Gastrocnemius medialis (tissue), 4 donors: ENCODE results near the gene ZDHHC7. TPM values are rescaled to one million over a fixed set of nuclear protein-coding genes. Genes with fewer than 3 reads are reported as not detected.

Experiments used
- ATAC-seq, 2 donors: fragments of 150-250 bp; one replicate each; pipeline ENCODE4 v1.9.1; 2016
- DNase-seq, 2 donors: peaks; one replicate each; pipeline ENCODE4 v3.0.0-alpha.2; 2019
- H3K27ac ChIP-seq, 4 donors: fragments of 200-600 bp; sonication (generic); 1 replicate in 1 of 4; 2 replicates in 3 of 4; pipeline ENCODE4 v1.5.1; 2016 to 2018; ENCODE audit warnings: mild to moderate bottlenecking in 2 of 4, moderate library complexity in 1 of 4
- H3K27me3 ChIP-seq, 3 donors: fragments of 200-600 bp; sonication (generic) in 2 of 3; 1 replicate in 1 of 3; 2 replicates in 2 of 3; pipeline versions ENCODE4 v1.5.1 to v1.6.0; 2016 to 2019; ENCODE audit warnings: mild to moderate bottlenecking in 1 of 3, moderate library complexity in 1 of 3
- H3K36me3 ChIP-seq, 2 donors: fragments of 200-600 bp; sonication (generic) in 1 of 2; one replicate each; pipeline ENCODE4 v1.5.1; 2017 to 2018
- H3K4me1 ChIP-seq, 2 donors: fragments of 200-600 bp; sonication (generic) in 1 of 2; one replicate each; pipeline ENCODE4 v1.5.1; 2016 to 2017; ENCODE audit warnings: mild to moderate bottlenecking in 2 of 2
- H3K4me3 ChIP-seq, 4 donors: fragments of 200-600 bp; sonication (generic) in 3 of 4; 1 replicate in 1 of 4; 2 replicates in 3 of 4; pipeline ENCODE4 v1.5.1; 2016 to 2019; ENCODE audit warnings: mild to moderate bottlenecking in 2 of 4
- H3K9me3 ChIP-seq, 3 donors: fragments of 200-600 bp; sonication (generic) in 2 of 3; 1 replicate in 1 of 3; 2 replicates in 2 of 3; pipeline ENCODE4 v1.5.1; 2016 to 2019
- POLR2A ChIP-seq, 2 donors: fragments of 450-650 bp; IDR thresholded peaks; one replicate each; pipeline ENCODE4 v1.6.1; 2017; ENCODE audit warnings: antibody characterized with exemption in 2 of 2, mild to moderate bottlenecking in 2 of 2, moderate library complexity in 2 of 2
- in situ Hi-C, 4 donors: fragments of 200-750 bp; cut with MboI; loops; one replicate each; pipeline versions ENCODE4 v1.15.0 to v1.8.0; 2017; ENCODE audit warnings: low sequenced_read_pairs in 4 of 4
- intact Hi-C: fragments of 100-400 bp; cut with DNase I; formaldehyde crosslinking; loops from one replicate; pipeline ENCODE4 v1.15.1; 2023; ENCODE audit warnings: low total_unique reads
- total RNA-seq, 4 donors: library from RNA; depleted of rRNA; stranded (reverse); fragments of >200 nt; gene quantifications; one replicate each; pipeline versions ENCODE4 v1.1.0 to v1.2.3, GENCODE V29; 2016
- TF ChIP-seq, protein P1 (sequence below), 5 experiments: fragments of 450-650 bp in 3 of 5; fragments of 200-600 bp in 2 of 5; sonication (generic) in 2 of 5; IDR thresholded peaks in 4 of 5; conservative IDR thresholded peaks in 1 of 5; 1 replicate in 4 of 5; 2 replicates in 1 of 5; pipeline ENCODE4 v1.5.1; 2016 to 2019; ENCODE audit warnings: antibody characterized with exemption in 5 of 5, mild to moderate bottlenecking in 3 of 5, moderate library complexity in 3 of 5

The ZDHHC7 gene
- total RNA-seq, 4 donors from 2014 or later: 55.0 to 93.5 (median 68.4) TPM

DNA sequence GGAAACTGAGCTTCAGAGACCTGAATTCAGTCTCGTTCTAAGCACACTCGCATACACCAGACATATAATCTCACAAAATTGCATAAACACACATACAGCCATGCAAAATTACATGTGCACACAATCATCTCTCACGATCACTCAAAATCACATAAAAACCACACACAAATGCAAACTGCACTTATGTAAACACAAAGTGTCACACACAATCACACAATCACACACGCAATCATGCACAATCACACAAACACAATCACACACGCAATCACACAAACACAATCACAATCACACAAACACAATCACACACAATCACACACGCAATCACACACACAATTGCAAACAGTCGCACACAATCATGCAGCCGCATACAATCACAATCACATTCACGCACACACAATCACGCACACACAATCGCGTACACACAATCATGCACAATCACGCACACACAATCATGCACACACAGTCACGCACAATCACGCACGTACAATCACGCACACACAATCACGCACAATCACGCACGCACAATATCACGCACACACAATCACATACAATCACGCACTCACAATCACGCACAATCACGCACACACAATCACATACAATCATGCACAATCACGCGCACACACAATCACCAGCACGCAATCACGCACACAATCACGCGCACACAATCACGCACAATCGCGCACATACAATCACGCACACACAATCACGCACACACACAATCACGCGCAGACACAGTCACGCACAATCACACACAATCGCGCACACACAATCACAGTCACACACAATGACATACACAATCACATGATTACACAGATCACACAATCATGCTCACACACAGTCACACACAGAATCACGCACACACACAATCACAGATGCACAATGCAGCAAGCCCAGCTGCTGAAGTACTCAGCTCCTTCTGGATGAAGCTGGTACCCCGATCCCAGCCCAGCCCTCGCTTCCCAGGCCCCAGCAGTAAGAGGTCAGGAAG, 45.6 kb downstream of the ZDHHC7 start:
- Histone ChIP-seq H3K27me3 (no peaks in the 10 kb centered on the region), H3K36me3 (no peaks in the 10 kb centered on the region), H3K4me1 (no peaks in the 10 kb centered on the region), H3K27ac (no peak overlapping the region), H3K4me3 (no peak overlapping the region), H3K9me3 (no peaks in the 10 kb centered on the region)
- ATAC-seq (no peak), DNase-seq (no peak)
- TF ChIP-seq, protein P1, sequence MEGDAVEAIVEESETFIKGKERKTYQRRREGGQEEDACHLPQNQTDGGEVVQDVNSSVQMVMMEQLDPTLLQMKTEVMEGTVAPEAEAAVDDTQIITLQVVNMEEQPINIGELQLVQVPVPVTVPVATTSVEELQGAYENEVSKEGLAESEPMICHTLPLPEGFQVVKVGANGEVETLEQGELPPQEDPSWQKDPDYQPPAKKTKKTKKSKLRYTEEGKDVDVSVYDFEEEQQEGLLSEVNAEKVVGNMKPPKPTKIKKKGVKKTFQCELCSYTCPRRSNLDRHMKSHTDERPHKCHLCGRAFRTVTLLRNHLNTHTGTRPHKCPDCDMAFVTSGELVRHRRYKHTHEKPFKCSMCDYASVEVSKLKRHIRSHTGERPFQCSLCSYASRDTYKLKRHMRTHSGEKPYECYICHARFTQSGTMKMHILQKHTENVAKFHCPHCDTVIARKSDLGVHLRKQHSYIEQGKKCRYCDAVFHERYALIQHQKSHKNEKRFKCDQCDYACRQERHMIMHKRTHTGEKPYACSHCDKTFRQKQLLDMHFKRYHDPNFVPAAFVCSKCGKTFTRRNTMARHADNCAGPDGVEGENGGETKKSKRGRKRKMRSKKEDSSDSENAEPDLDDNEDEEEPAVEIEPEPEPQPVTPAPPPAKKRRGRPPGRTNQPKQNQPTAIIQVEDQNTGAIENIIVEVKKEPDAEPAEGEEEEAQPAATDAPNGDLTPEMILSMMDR (IDR thresholded peaks at IDR 0.05 in 4 of 5, conservative IDR thresholded peaks at IDR 0.05 in 1 of 5): no peak
- TF ChIP-seq POLR2A (IDR thresholded peaks at IDR 0.05): no peak
- in situ Hi-C loops: loop anchor here (10.0 to 25.0 kb wide), 4 partner anchors 103 to 453 kb away; partner anchors contain the start of genes KLHL36 (in 1 of the 4) and MEAK7 (in 1 of the 4)
- intact Hi-C loops: no loop called here

DNA sequence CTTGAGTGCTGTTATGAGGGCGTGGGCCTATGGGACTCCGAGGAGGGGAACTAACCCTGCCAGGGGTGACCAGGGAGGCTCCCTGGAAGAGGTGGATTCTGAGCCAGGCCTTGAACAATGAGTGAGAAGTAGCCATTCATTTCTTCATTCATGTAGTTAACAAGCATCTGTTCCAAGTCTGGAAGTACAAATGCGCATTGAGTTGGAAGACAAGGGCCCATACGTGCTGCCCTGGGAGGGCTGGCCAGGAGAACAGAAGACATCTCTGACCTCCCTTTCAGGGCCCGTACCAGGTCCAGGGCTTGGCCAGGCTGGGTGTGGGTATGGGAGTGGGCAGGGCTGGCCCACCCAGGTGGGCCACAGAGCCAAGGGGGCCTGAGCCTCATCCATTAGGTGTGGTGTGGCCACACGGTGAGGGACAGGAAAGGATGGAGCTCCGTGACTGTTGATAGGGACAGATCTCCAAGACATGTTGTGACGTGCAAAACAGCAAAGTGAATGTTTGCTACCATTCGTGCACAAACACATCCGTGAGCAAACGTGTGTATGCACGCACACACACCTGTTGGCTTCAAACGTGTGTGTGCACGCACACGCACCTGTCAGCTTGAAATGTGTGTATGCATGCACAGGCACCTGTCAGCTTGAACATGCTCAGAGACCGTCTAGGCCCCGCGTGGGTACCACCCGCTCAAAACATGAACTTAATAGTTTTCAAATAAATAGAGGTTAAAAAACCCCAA, 46.8 kb downstream of the ZDHHC7 start:
- no peak for DNase-seq
- intact Hi-C loops (no loop called here), in situ Hi-C loops (loop anchor here (5.0 to 25.0 kb wide), 5 partner anchors 102 to 452 kb away; partner anchors contain the start of genes KLHL36 (in 1 of the 4) and MEAK7 (in 1 of the 4))
- H3K4me1 ChIP-seq: no peaks in the 10 kb centered on the region
- no peak for ATAC-seq
- no peak overlapping the region for H3K4me3 ChIP-seq
- no peak overlapping the region for H3K27ac ChIP-seq
- TF ChIP-seq, protein P1 (IDR thresholded peaks at IDR 0.05 in 4 of 5, conservative IDR thresholded peaks at IDR 0.05 in 1 of 5): no peak
- TF ChIP-seq POLR2A (IDR thresholded peaks at IDR 0.05): no peak
- no peaks in the 10 kb centered on the region for H3K36me3 ChIP-seq
- H3K9me3 ChIP-seq: no peaks in the 10 kb centered on the region
- H3K27me3 ChIP-seq: no peaks in the 10 kb centered on the region

- intact Hi-C loops: no loop called here
- no peaks in the 10 kb centered on the region for H3K9me3 ChIP-seq
- DNase-seq (no peak), ATAC-seq (no peak)
- H3K4me3 ChIP-seq: no peak overlapping the region
- no peaks in the 10 kb centered on the region for H3K27me3 ChIP-seq
- no peaks in the 10 kb centered on the region for H3K4me1 ChIP-seq
- in situ Hi-C loops: loop anchor here (5.0 to 25.0 kb wide), 5 partner anchors 101 to 451 kb away; partner anchors contain the start of genes KLHL36 (in 1 of the 4) and MEAK7 (in 1 of the 4)
- no peaks in the 10 kb centered on the region for H3K36me3 ChIP-seq
- TF ChIP-seq POLR2A (IDR thresholded peaks at IDR 0.05): no peak
- TF ChIP-seq, protein P1 (IDR thresholded peaks at IDR 0.05 in 4 of 5, conservative IDR thresholded peaks at IDR 0.05 in 1 of 5): no peak
- no peak overlapping the region for H3K27ac ChIP-seq
These were observed 48.3 kb downstream of the ZDHHC7 start for GRCh38 chr16:84963066-84963465.

DNA sequence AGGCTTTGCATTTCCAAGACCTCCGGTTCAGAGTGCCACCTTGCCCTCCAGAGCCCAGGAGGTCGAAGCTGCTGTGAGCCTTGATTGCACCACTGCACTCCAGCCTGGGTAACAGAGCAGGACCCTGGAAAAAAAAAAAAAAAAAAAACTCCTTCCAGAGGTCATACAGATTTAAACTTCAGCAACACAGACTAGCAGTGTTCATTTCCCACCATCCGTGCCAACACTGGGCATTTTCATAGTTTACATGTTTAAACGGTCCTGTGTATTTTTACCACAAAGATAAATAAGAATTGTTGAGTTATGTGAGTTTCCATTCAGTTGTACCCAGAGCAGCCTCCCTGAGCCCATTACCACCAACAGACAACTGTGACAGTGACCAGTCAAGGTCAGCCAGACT, 50.4 kb downstream of the ZDHHC7 start:
- ATAC-seq (no peak), DNase-seq (no peak)
- intact Hi-C loops (no loop called here), in situ Hi-C loops (loop anchor here (5.0 to 25.0 kb wide), 5 partner anchors 99 to 449 kb away; partner anchors contain the start of genes KLHL36 (in 1 of the 4) and MEAK7 (in 1 of the 4))
- Histone ChIP-seq H3K9me3 (no peaks in the 10 kb centered on the region), H3K36me3 (no peaks in the 10 kb centered on the region), H3K4me3 (no peak overlapping the region), H3K4me1 (no peaks in the 10 kb centered on the region), H3K27ac (no peak overlapping the region), H3K27me3 (no peaks in the 10 kb centered on the region)
- TF ChIP-seq, protein P1 (IDR thresholded peaks at IDR 0.05 in 4 of 5, conservative IDR thresholded peaks at IDR 0.05 in 1 of 5): no peak
- TF ChIP-seq POLR2A (IDR thresholded peaks at IDR 0.05): no peak
